Amniotic stem cell (primary cell): ENCODE data around the gene QPCT.
"Not testable (repeated sequence)": the region's sequence is repeated elsewhere in the genome, so short reads cannot be mapped to it uniquely, and the experiment has no call there.

Experiments used
- DNase-seq: peaks from one replicate; lab custom pipeline; 2025; lab: John Stamatoyannopoulos, UW

Gene QPCT

DNA sequence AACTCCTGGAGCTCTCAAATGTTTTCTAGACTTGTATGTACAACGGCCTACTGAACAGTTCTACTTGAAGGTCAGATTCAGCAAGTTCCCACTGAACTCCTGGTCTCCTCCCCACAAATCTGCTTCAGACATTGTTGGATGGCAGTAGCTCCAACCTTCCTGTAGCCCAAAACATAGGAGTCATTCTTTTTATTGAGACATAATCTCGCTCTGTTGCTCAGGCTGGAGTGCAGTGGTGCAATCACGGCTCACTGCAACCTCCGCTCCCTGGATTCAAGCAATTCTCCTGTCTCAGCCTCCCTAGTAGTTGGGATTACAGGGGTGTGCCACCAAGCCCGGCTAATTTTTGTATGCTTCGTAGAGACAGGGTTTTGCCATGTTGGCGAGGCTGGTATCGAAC, 47.3 kb downstream of the QPCT start:
- DNase-seq, result no peak

- no peak for DNase-seq
Observed at GRCh38 chr2:37392428-37392827, 48.0 kb downstream of the QPCT start.

- DNase-seq, result no peak
Observed at GRCh38 chr2:37394263-37394662, 49.8 kb downstream of the QPCT start.

- no peak for DNase-seq
Observed at GRCh38 chr2:37394796-37395555, 50.5 kb downstream of the QPCT start.

GRCh38 chr2:37396890-37397565, 52.6 kb downstream of the QPCT start:
- no peak for DNase-seq

DNA sequence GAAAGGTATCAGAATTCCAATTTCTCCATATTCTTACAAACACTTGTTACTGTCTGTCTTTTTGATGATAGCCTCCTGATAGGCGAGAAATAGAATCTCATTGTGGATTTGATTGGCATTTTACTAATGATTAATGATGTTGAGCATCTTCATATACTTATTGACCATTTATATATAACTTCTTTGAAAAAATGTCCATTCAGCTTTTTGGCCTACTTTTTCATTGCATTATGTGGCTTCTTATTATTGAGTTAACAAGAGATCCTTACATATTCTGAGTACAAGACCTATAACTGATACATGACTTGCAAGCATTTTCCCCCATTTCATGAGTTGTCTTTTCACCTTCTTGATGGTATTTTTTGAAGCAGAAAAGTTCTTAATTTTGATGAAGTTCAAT, 54.6 kb downstream of the QPCT start:
- DNase-seq, result no peak

DNA sequence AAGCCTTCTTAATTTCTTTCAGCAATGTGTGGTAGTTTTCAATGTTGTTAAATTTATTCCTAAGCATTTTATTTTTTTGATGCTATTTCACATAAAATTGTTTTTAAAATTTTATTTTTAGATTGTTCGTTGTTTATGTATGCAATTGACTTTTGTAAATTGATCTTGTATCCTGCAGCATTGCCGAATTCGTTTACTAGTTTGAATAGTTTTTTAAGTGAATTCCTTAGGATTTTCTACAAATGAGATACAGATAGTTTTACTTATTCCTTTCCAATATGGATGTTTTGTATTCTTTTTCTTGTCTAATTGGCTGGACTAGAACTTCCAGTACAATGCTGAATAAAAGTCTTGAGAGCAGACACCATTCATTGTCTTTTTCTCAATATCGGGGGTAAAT, 55.6 kb downstream of the QPCT start:
- no peak for DNase-seq

- DNase-seq, result no peak
Observed at GRCh38 chr2:37402636-37403035, 58.2 kb downstream of the QPCT start.

- no peak for DNase-seq
Observed at GRCh38 chr2:37405781-37406180, 61.4 kb downstream of the QPCT start.

DNA sequence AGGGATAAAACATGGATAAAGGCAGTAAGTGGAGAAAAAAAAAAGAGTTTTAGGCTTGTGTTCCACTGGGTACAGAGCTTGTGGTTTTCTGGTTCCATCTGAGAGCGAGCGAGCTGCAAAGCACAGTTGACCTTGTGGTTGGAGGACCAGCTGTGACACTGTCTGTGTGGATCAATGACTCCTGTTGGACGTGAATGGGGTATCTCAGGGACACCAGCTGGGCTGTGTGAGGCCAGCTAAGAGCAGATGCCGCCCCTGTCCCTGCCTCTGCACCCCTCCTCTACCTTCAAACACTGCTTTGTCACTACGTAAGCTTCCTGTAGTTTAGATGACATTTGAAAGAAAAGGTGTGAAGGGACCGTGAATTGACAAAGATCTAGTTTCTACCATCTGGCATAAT, 67.8 kb downstream of the QPCT start:
- no peak for DNase-seq

DNA sequence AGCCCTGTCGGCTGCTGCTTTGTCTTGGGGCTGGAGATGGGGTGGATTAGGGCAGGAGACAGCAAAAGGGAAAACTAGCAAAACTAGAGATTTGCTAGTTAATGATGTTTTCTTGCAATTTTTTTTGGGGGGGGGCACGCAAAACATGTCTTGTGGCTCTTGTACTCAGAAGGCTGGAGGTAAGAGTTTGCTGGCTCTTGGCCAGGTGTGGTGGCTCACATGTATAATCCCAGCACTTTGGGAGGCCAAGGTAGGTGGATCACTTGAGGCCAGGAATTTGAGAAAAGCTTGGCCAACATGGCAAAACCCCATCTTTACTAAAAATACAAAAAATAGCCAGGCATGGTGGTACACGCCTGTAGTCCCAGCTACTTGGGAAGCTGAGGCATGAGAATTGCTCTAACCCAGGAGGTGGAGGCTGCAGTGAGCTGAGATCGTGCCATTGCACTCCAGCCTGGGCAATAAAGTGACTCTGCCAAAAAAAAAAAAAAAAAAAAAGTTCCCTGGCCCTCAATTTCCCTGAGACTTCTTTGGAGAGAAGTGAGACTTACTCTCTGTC, 69.6 kb downstream of the QPCT start:
- not testable (repeated sequence) for DNase-seq

DNA sequence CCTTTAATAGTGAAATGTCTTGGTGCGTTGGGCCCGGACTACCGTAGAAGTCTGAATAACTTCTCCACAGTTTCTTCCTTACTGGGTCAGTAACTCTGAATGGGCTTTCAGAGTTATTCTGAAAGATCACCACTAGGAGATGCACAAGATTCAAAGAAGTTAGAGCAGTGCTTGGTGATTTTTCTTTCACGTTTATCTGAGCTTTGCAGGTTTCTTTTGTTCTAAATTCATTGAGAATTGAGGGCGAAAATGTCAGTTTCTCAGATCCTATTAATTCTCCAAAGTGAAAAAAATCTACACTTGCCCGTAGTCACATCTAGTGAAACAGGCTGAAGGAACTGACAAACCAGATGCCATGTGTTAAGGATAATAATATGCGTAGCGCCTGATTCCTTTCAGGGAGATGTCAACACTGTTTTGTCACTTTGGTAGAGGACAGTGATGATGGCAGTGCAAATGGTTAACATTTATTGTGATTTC, 70.1 kb downstream of the QPCT start:
- peak; percentile 29 for DNase-seq

GRCh38 chr2:37415128-37415820, 70.8 kb downstream of the QPCT start:
- DNase-seq, result no peak

- DNase-seq, result peak; percentile 43
Observed at GRCh38 chr2:37417321-37417720, 72.9 kb downstream of the QPCT start.

DNA sequence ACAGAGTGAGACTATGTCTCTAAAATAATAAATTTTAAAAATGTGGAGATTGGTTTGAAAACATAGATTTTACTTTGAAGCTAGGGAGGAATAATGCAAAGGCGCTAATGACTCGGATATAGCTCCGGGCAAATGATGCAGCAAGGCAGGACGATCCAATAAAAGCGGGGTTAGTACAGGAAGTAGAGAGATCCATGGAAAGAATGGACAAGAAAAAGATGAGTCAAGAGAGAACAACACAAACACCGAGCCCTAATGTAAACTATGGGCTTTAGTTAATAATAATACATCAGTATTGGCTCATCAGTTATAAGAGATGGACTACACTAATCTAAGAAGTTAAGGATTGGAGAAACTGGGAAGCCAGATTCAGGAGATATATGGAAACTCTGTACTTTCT, 74.5 kb downstream of the QPCT start:
- DNase-seq, result no peak

GRCh38 chr2:37421686-37422085, 77.3 kb downstream of the QPCT start:
- DNase-seq, result no peak

DNA sequence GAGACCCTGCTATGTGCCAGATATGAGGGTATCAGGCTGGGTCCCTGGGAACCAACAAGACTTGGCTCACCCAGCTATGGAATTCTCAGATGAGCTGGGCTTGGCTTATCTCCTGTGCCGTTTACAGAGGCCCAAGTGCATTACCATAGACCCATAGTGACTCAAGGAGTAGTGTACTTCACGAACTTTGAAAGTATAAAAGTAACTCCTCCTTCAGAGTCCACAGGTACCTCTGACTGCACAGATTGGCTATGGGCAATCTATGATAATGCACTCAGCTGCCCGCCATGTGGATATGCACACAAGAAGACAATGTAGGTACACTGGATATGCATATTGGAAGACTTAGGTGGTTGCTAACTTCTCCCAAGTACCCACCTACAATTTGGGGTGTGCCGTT, 78.4 kb downstream of the QPCT start:
- DNase-seq, result no peak
